Fibroblast of lung (primary cell): ENCODE data around the gene DNAJC6. TPM values are rescaled to one million over a fixed set of nuclear protein-coding genes. Genes with fewer than 3 reads are reported as not detected.
A peak's percentile ranks its signal among the peaks of the same experiment; 100 is the strongest.

Source experiments
- DNase-seq, 2 donors: peaks; one replicate each; pipeline versions ENCODE4 v3.0.0 to v3.0.0-alpha.2; 2010; ENCODE audit warnings: low read depth in 2 of 2
- H2AFZ ChIP-seq: 2 replicates; pipeline ENCODE4 v1.5.1; 2012; ENCODE audit warnings: low read length, control low read depth, inconsistent platforms
- H3K27ac ChIP-seq: 2 replicates; pipeline ENCODE4 v1.5.1; 2011; ENCODE audit warnings: low read length, control low read depth; ENCODE audit not compliant: insufficient read depth
- H3K27me3 ChIP-seq: 2 replicates; pipeline ENCODE4 v1.5.1; 2011; ENCODE audit warnings: mild to moderate bottlenecking, low read length; ENCODE audit not compliant: control insufficient read depth, insufficient read depth
- H3K36me3 ChIP-seq: 2 replicates; pipeline ENCODE4 v1.5.1; 2011; ENCODE audit warnings: low read length; ENCODE audit not compliant: control insufficient read depth, insufficient read depth
- H3K4me1 ChIP-seq: 2 replicates; pipeline ENCODE4 v1.5.1; 2011; ENCODE audit warnings: low read length; ENCODE audit not compliant: control insufficient read depth, insufficient read depth; ENCODE audit errors: extremely low read depth
- H3K4me2 ChIP-seq: 2 replicates; pipeline ENCODE4 v1.5.1; 2011; ENCODE audit warnings: low read length, control low read depth; ENCODE audit not compliant: insufficient read depth; ENCODE audit errors: extremely low read depth
- H3K4me3 ChIP-seq, 4 experiments: fragments of 200-600 bp in 1 of 4; sonication (generic) in 1 of 4; replicated peaks in 1 of 4; 2 replicates each; pipeline ENCODE4 v1.5.1; 2011 to 2016; ENCODE audit warnings: low read length in 4 of 4, low read depth in 3 of 4, mild to moderate bottlenecking in 3 of 4, control low read depth in 2 of 4, inconsistent platforms in 1 of 4, mixed read lengths in 1 of 4; ENCODE audit not compliant: insufficient read depth in 1 of 4; ENCODE audit errors: control extremely low read depth in 1 of 4
- H3K79me2 ChIP-seq: 2 replicates; pipeline ENCODE4 v1.5.1; 2012; ENCODE audit warnings: mild to moderate bottlenecking, low read length, inconsistent platforms; ENCODE audit not compliant: control insufficient read depth, insufficient read depth
- H3K9ac ChIP-seq: 2 replicates; pipeline ENCODE4 v1.5.1; 2011; ENCODE audit warnings: mild to moderate bottlenecking, low read length, control low read depth; ENCODE audit not compliant: insufficient read depth
- H3K9me3 ChIP-seq: 2 replicates; pipeline ENCODE4 v1.5.1; 2012; ENCODE audit warnings: low read depth, low read length; ENCODE audit not compliant: control insufficient read depth, insufficient read depth
- H4K20me1 ChIP-seq: 2 replicates; pipeline ENCODE4 v1.5.1; 2011; ENCODE audit warnings: low read length; ENCODE audit not compliant: control insufficient read depth, insufficient read depth; ENCODE audit errors: extremely low read depth
- EZH2 ChIP-seq: IDR thresholded peaks from 2 replicates; pipeline ENCODE4 v1.5.1; 2012; ENCODE audit warnings: low read length, control low read depth, mild to moderate bottlenecking; ENCODE audit errors: missing control alignments
- polyA plus RNA-seq, 2 donors: library from polyadenylated mRNA; depleted of rRNA in 1 of 2; stranded (reverse) in 1 of 2; unstranded in 1 of 2; fragments of >200 nt; gene quantifications; 2 replicates each; pipeline ENCODE4 v1.2.1, GENCODE V29; 2011 to 2012; ENCODE audit warnings: missing spikeins in 1 of 2
- total RNA-seq: library from RNA; depleted of rRNA; stranded (reverse); fragments of >200 nt; gene quantifications from 2 replicates; pipeline ENCODE4 v1.2.1, GENCODE V29; 2014
- TF ChIP-seq, protein P1 (sequence below), 2 donors: IDR thresholded peaks in 1 of 2; conservative IDR thresholded peaks in 1 of 2; 1 replicate in 1 of 2; 2 replicates in 1 of 2; pipeline ENCODE4 v1.5.1; 2011 to 2012; ENCODE audit warnings: low read length in 2 of 2, control low read depth in 1 of 2, inconsistent platforms in 1 of 2, low read depth in 1 of 2, mild to moderate bottlenecking in 1 of 2

DNAJC6 gene
- total and polyA plus RNA-seq, 2 donors (not counting 1 experiment from before 2014, with no cell fraction given) = 0.33 to 0.98 TPM

DNA sequence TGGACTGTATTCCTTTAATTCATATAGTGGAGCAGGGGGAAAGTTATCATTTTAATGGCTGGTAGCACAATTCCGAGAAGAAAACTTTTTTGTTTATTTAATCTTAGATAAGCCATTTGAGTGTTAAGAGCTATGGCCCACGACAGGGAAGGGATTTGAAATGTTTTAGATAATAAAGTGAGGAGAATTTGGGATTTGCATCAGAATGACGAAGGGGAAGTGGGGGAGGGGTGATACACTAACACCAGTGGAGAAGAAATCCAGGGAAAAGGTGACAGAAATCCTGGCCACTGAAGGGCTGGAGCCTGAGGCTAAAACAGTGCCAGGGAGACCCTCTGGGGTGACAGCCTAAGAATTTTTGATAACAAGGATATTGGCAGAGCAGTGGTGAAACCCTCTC, 132.1 kb downstream of the DNAJC6 start:
- Histone ChIP-seq H2AFZ (no peak overlapping the region), H3K79me2 (no peaks in the 10 kb centered on the region), H3K4me3 (no peak overlapping the region)

DNA sequence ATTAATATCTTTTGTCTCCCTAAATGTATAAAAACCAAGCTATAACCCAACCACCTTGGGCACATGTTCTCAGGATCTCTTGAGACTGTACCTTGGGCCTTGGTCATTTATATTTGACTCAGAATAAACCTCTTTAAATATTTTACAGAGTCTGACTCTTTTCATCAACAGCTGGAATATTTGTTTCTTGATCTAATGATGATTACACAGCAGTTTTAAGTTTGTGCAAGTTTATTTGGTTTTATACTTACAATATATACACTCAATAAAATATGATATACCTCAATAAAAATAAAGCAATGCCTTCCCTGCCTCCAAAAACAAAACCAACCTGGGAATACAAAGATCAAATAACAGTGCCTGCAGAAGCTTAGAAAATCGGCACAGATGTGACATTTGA, 133.1 kb downstream of the DNAJC6 start:
- H4K20me1 ChIP-seq = no peaks in the 10 kb centered on the region
- H3K4me2 ChIP-seq = no peak overlapping the region
- TF ChIP-seq EZH2 = no peak
- TF ChIP-seq, protein P1, sequence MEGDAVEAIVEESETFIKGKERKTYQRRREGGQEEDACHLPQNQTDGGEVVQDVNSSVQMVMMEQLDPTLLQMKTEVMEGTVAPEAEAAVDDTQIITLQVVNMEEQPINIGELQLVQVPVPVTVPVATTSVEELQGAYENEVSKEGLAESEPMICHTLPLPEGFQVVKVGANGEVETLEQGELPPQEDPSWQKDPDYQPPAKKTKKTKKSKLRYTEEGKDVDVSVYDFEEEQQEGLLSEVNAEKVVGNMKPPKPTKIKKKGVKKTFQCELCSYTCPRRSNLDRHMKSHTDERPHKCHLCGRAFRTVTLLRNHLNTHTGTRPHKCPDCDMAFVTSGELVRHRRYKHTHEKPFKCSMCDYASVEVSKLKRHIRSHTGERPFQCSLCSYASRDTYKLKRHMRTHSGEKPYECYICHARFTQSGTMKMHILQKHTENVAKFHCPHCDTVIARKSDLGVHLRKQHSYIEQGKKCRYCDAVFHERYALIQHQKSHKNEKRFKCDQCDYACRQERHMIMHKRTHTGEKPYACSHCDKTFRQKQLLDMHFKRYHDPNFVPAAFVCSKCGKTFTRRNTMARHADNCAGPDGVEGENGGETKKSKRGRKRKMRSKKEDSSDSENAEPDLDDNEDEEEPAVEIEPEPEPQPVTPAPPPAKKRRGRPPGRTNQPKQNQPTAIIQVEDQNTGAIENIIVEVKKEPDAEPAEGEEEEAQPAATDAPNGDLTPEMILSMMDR (conservative IDR thresholded peaks at IDR 0.05 in 1 of 2, IDR thresholded peaks at IDR 0.05 in 1 of 2; ENCODE audit: low read depth in 1 of 2, low read length in 2 of 2) = no peak
- H3K9me3 ChIP-seq = no peaks in the 10 kb centered on the region
- H3K4me1 ChIP-seq = no peaks in the 10 kb centered on the region
- no peak overlapping the region for H3K4me3 ChIP-seq
- DNase-seq = no peak
- no peak overlapping the region for H2AFZ ChIP-seq
- H3K36me3 ChIP-seq = no peaks in the 10 kb centered on the region
- H3K27me3 ChIP-seq = no peaks in the 10 kb centered on the region
- H3K79me2 ChIP-seq = no peaks in the 10 kb centered on the region
- H3K9ac ChIP-seq = no peak overlapping the region
- no peak overlapping the region for H3K27ac ChIP-seq

More for the DNA sequence above, 132.1 kb downstream of the DNAJC6 start:
- no peak overlapping the region for H3K9ac ChIP-seq
- no peaks in the 10 kb centered on the region for H3K4me1 ChIP-seq
- TF ChIP-seq, protein P1 (conservative IDR thresholded peaks at IDR 0.05 in 1 of 2, IDR thresholded peaks at IDR 0.05 in 1 of 2; ENCODE audit: low read depth in 1 of 2, low read length in 2 of 2) = no peak
- no peak for TF ChIP-seq EZH2
- H3K27ac ChIP-seq = no peak overlapping the region
- DNase-seq = peak in 1 of 2 donors; percentile 38
- no peaks in the 10 kb centered on the region for H4K20me1 ChIP-seq
- no peak overlapping the region for H3K4me2 ChIP-seq
- H3K9me3 ChIP-seq = no peaks in the 10 kb centered on the region
- H3K36me3 ChIP-seq = no peaks in the 10 kb centered on the region
- no peaks in the 10 kb centered on the region for H3K27me3 ChIP-seq

DNA sequence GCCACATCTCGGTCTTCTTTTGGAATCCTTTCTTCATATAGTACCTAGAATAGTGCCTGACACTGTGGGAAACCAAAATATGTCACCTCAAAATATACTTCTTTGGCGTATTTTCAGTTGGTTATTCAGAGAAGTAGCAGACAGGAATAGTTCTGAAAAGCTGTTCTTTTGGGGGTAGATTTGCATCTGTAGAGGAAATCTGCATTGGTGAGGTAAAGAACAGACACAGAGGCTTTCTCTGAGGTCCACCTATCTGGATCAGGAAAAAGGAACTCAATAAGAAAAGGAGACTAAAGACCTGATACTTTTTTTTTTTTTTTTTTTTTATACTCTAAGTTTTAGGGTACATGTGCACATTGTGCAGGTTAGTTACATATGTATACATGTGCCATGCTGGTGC, 134.3 kb downstream of the DNAJC6 start:
- Histone ChIP-seq H3K36me3 (no peaks in the 10 kb centered on the region), H3K9me3 (no peaks in the 10 kb centered on the region), H3K4me2 (no peak overlapping the region), H2AFZ (no peak overlapping the region), H3K27me3 (no peaks in the 10 kb centered on the region), H3K27ac (no peak overlapping the region), H3K4me3 (no peak overlapping the region), H3K79me2 (no peaks in the 10 kb centered on the region), H4K20me1 (no peaks in the 10 kb centered on the region), H3K4me1 (no peaks in the 10 kb centered on the region), H3K9ac (no peak overlapping the region)
- no peak for DNase-seq
- TF ChIP-seq EZH2 = no peak
- TF ChIP-seq, protein P1 (conservative IDR thresholded peaks at IDR 0.05 in 1 of 2, IDR thresholded peaks at IDR 0.05 in 1 of 2; ENCODE audit: low read depth in 1 of 2, low read length in 2 of 2) = no peak
